HL-60 (cell line): ENCODE data around the gene COPG2.

Source experiments
- DNase-seq, 2 experiments: peaks; one replicate each; pipeline ENCODE4 v3.0.0-alpha.2; 2010 to 2020; ENCODE audit warnings: low read depth in 1 of 2, low spot score in 1 of 2
- H3K27ac ChIP-seq: fragments of 250-450 bp; sonication (Bioruptor Pico); replicated peaks from 2 replicates; pipeline ENCODE4 v1.5.1; 2020; ENCODE audit warnings: mild to moderate bottlenecking, moderate library complexity
- H3K27me3 ChIP-seq: fragments of 250-450 bp; sonication (Bioruptor Pico); 2 replicates; pipeline ENCODE4 v1.5.1; 2021; ENCODE audit warnings: mild to moderate bottlenecking, moderate library complexity; ENCODE audit not compliant: insufficient read depth, poor library complexity, severe bottlenecking
- H3K4me3 ChIP-seq: replicated peaks from 2 replicates; pipeline ENCODE4 v1.5.1; 2011; ENCODE audit warnings: mild to moderate bottlenecking, control low read depth, low read length; ENCODE audit not compliant: insufficient read depth
- CTCF ChIP-seq: IDR thresholded peaks from one replicate; pipeline ENCODE4 v1.5.1; 2011; ENCODE audit warnings: low read length, control low read depth, inconsistent platforms; ENCODE audit not compliant: insufficient read depth
- GABPA ChIP-seq: IDR thresholded peaks from 2 replicates; pipeline ENCODE4 v1.6.1; 2012; ENCODE audit warnings: low read depth
- POLR2AphosphoS5 ChIP-seq: IDR thresholded peaks from 2 replicates; pipeline ENCODE4 v1.6.1; 2012; ENCODE audit warnings: low read depth
- SPI1 ChIP-seq: IDR thresholded peaks from 2 replicates; pipeline ENCODE4 v1.6.1; 2012; ENCODE audit warnings: low read depth, mild to moderate bottlenecking, borderline replicate concordance
- TF ChIP-seq, protein P1 (sequence below): IDR thresholded peaks from 2 replicates; pipeline ENCODE4 v1.6.1; 2012; ENCODE audit warnings: low read depth; ENCODE audit not compliant: insufficient replicate concordance

Gene COPG2

DNA sequence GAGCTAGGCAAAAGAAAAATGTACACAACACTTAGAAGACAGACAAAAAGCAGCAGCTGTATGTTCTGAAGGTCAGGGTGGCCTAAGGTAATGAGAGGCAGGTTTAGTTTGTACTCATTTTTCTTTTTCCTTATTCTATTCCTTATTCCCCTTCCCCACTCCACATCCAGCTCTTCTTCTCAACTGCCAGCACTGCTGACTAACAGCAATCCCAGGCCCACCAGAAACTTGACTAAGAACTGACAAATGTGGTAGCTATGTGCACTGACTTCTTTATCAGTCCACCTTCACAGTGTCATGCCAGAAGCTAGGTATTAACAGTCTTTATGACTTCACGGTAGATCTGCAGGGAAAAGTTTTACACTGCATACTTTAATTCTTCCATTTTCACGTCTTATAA is 6.1 kb downstream of the COPG2 start:
- no peak for DNase-seq
- no peak overlapping the region for H3K27ac ChIP-seq
- no peak for TF ChIP-seq POLR2AphosphoS5

GRCh38 chr7:130655286-130655685 is 13.3 kb downstream of the COPG2 start:
- Histone ChIP-seq H3K27ac (no peak overlapping the region), H3K4me3 (no peak overlapping the region), H3K27me3 (no peaks in the 10 kb centered on the region)
- TF ChIP-seq, protein P1, sequence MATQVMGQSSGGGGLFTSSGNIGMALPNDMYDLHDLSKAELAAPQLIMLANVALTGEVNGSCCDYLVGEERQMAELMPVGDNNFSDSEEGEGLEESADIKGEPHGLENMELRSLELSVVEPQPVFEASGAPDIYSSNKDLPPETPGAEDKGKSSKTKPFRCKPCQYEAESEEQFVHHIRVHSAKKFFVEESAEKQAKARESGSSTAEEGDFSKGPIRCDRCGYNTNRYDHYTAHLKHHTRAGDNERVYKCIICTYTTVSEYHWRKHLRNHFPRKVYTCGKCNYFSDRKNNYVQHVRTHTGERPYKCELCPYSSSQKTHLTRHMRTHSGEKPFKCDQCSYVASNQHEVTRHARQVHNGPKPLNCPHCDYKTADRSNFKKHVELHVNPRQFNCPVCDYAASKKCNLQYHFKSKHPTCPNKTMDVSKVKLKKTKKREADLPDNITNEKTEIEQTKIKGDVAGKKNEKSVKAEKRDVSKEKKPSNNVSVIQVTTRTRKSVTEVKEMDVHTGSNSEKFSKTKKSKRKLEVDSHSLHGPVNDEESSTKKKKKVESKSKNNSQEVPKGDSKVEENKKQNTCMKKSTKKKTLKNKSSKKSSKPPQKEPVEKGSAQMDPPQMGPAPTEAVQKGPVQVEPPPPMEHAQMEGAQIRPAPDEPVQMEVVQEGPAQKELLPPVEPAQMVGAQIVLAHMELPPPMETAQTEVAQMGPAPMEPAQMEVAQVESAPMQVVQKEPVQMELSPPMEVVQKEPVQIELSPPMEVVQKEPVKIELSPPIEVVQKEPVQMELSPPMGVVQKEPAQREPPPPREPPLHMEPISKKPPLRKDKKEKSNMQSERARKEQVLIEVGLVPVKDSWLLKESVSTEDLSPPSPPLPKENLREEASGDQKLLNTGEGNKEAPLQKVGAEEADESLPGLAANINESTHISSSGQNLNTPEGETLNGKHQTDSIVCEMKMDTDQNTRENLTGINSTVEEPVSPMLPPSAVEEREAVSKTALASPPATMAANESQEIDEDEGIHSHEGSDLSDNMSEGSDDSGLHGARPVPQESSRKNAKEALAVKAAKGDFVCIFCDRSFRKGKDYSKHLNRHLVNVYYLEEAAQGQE, result no peak
- TF ChIP-seq GABPA (no peak), CTCF (no peak), POLR2AphosphoS5 (no peak), SPI1 (no peak)
- no peak for DNase-seq

More for the DNA sequence above, 6.1 kb downstream of the COPG2 start:
- H3K27me3 ChIP-seq, result no peaks in the 10 kb centered on the region
- H3K4me3 ChIP-seq, result no peak overlapping the region

- DNase-seq, result no peak
- TF ChIP-seq SPI1 (no peak), GABPA (no peak), POLR2AphosphoS5 (no peak), CTCF (no peak)
- TF ChIP-seq, protein P1, result no peak
- Histone ChIP-seq H3K27ac (no peak overlapping the region), H3K4me3 (no peak overlapping the region), H3K27me3 (no peaks in the 10 kb centered on the region)
Measured at GRCh38 chr7:130654850-130655249, 13.7 kb downstream of the COPG2 start.

DNA sequence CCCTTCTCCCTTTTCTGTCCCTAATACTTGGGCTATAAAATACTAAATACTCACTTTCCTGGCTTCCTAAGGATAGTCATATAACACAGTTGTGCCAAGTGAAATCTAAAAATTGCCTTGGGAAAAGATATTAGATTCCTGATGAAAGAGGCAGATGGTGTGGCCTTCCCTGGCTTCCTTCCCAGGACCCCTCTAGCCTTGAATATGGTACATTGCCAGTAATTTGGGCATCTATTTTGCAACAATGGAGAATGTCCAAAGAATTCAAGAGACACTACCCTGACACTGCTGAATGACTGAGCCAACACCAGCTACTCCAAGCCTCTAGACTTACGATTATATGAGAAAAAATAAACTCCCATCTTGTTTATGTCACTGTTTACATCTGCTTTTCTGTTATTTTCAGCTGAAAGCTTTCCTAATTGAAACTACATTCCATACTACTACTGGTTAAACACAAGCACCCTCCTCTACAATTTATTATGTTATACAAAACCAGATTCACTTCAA is 17.9 kb downstream of the COPG2 start:
- H3K27me3 ChIP-seq, result no peaks in the 10 kb centered on the region
- DNase-seq, result no peak
- no peak for TF ChIP-seq SPI1
- no peak for TF ChIP-seq GABPA
- TF ChIP-seq CTCF, result no peak
- no peak for TF ChIP-seq POLR2AphosphoS5
- TF ChIP-seq, protein P1, result no peak
- no peak overlapping the region for H3K4me3 ChIP-seq
- no peak overlapping the region for H3K27ac ChIP-seq
